Measurements from ENCODE around the gene PGK1.
"Not testable (repeated sequence)": the region's sequence is repeated elsewhere in the genome, so short reads cannot be mapped to it uniquely, and the experiment has no call there.

PGK1 gene

GRCh38 chrX:78139160-78140123 is 35.4 kb downstream of the PGK1 start, which contains the start of gene TAF9B:
TSS of gene TAF9B (minus strand) at chrX:78139650. CDS start at chrX:78139611, 39 bp downstream.
- H3K27ac ChIP-seq (ENCODE audit: low read depth, low read length): no peak within 1 kb of the TSS

GRCh38 chrX:78140206-78140605 is 36.2 kb downstream of the PGK1 start:
- Histone ChIP-seq H4K5ac (ENCODE audit: low read length) (no peak overlapping the region), H3K9ac (ENCODE audit: low read length) (no peak overlapping the region), H3K18ac (ENCODE audit: low read length) (no peak overlapping the region), H3K56ac (ENCODE audit: low read length) (no peak overlapping the region), H2BK5ac (ENCODE audit: low read length) (no peak overlapping the region), H3K79me1 (ENCODE audit: low read length) (no peaks in the 10 kb centered on the region), H2BK120ac (ENCODE audit: low read depth, low read length) (no peak overlapping the region), H3K4me1 (ENCODE audit: control insufficient read depth, low read depth, low read length) (no peaks in the 10 kb centered on the region), H3K4me2 (ENCODE audit: low read length) (no peak overlapping the region), H2AK5ac (ENCODE audit: low read length) (no peak overlapping the region), H3K23ac (ENCODE audit: low read length) (no peak overlapping the region), H3K27ac (ENCODE audit: low read depth, low read length) (no peak overlapping the region), H3K79me2 (ENCODE audit: control insufficient read depth, insufficient read depth, low read length) (no peaks in the 10 kb centered on the region), H3K27me3 (ENCODE audit: insufficient read depth, low read length, poor library complexity) (no peaks in the 10 kb centered on the region), H3K4ac (ENCODE audit: low read depth, low read length) (no peak overlapping the region), H3K36me3 (ENCODE audit: control insufficient read depth, insufficient read depth, low read length) (no peaks in the 10 kb centered on the region), H4K8ac (ENCODE audit: low read depth, low read length) (no peak overlapping the region), H3K4me3 (ENCODE audit: low read length) (no peak overlapping the region), H2BK15ac (replicated peaks; ENCODE audit: low read depth) (no peak overlapping the region)
- DNase-seq: no peak
- WGBS (ENCODE audit: extremely low coverage, insufficient coverage, low lambda C conversion rate): no CpG with 5 or more reads among the region's 9 CpGs

More at GRCh38 chrX:78139160-78140123, 35.4 kb downstream of the PGK1 start, which contains the start of gene TAF9B:
- no peak within 1 kb of the TSS for H2BK120ac ChIP-seq (ENCODE audit: low read depth, low read length)
- no peak within 1 kb of the TSS for H2AK5ac ChIP-seq (ENCODE audit: low read length)
- peak within 1 kb of the TSS; percentile 13 for H3K18ac ChIP-seq (ENCODE audit: low read length)
- H3K4me2 ChIP-seq (ENCODE audit: low read length): no peak within 1 kb of the TSS
- H2BK5ac ChIP-seq (ENCODE audit: low read length): no peak within 1 kb of the TSS
- H2BK15ac ChIP-seq (replicated peaks; ENCODE audit: low read depth): no peak within 1 kb of the TSS
- H3K79me1 ChIP-seq (ENCODE audit: low read length): no peaks in the 10 kb centered on the region
- WGBS (ENCODE audit: extremely low coverage, insufficient coverage, low lambda C conversion rate): no CpG with 5 or more reads among the region's 59 CpGs
- H4K8ac ChIP-seq (ENCODE audit: low read depth, low read length): no peak within 1 kb of the TSS
- H3K23ac ChIP-seq (ENCODE audit: low read length): no peak within 1 kb of the TSS
- H3K36me3 ChIP-seq (ENCODE audit: control insufficient read depth, insufficient read depth, low read length): no peaks in the 10 kb centered on the region
- peak; percentile 91 for DNase-seq
- H3K4me1 ChIP-seq (ENCODE audit: control insufficient read depth, low read depth, low read length): no peaks in the 10 kb centered on the region
- H3K4ac ChIP-seq (ENCODE audit: low read depth, low read length): no peak within 1 kb of the TSS
- H3K79me2 ChIP-seq (ENCODE audit: control insufficient read depth, insufficient read depth, low read length): no peaks in the 10 kb centered on the region
- peak within 1 kb of the TSS; percentile 72 for H3K4me3 ChIP-seq (ENCODE audit: low read length)
- no peak within 1 kb of the TSS for H4K5ac ChIP-seq (ENCODE audit: low read length)
- peak within 1 kb of the TSS; percentile 80 for H3K9ac ChIP-seq (ENCODE audit: low read length)
- peak within 1 kb of the TSS; percentile 89 for H3K56ac ChIP-seq (ENCODE audit: low read length)
- H3K27me3 ChIP-seq (ENCODE audit: insufficient read depth, low read length, poor library complexity): no peaks in the 10 kb centered on the region

- not testable (repeated sequence) for H2BK5ac ChIP-seq (ENCODE audit: low read length); H4K8ac ChIP-seq (ENCODE audit: low read depth, low read length); H3K79me1 ChIP-seq (ENCODE audit: low read length); H4K5ac ChIP-seq (ENCODE audit: low read length); H3K4me2 ChIP-seq (ENCODE audit: low read length); H3K4me1 ChIP-seq (ENCODE audit: control insufficient read depth, low read depth, low read length); H3K27me3 ChIP-seq (ENCODE audit: insufficient read depth, low read length, poor library complexity); H3K79me2 ChIP-seq (ENCODE audit: control insufficient read depth, insufficient read depth, low read length); H2BK120ac ChIP-seq (ENCODE audit: low read depth, low read length); H3K27ac ChIP-seq (ENCODE audit: low read depth, low read length); DNase-seq; H3K4me3 ChIP-seq (ENCODE audit: low read length); H3K4ac ChIP-seq (ENCODE audit: low read depth, low read length); H2AK5ac ChIP-seq (ENCODE audit: low read length); H3K9ac ChIP-seq (ENCODE audit: low read length); H3K23ac ChIP-seq (ENCODE audit: low read length); H2BK15ac ChIP-seq (replicated peaks; ENCODE audit: low read depth); H3K18ac ChIP-seq (ENCODE audit: low read length); H3K56ac ChIP-seq (ENCODE audit: low read length); H3K36me3 ChIP-seq (ENCODE audit: control insufficient read depth, insufficient read depth, low read length)
- no CpG with 5 or more reads among the region's 5 CpGs for WGBS (ENCODE audit: extremely low coverage, insufficient coverage, low lambda C conversion rate)
These were observed 43.0 kb downstream of the PGK1 start for GRCh38 chrX:78147002-78147540.

DNA sequence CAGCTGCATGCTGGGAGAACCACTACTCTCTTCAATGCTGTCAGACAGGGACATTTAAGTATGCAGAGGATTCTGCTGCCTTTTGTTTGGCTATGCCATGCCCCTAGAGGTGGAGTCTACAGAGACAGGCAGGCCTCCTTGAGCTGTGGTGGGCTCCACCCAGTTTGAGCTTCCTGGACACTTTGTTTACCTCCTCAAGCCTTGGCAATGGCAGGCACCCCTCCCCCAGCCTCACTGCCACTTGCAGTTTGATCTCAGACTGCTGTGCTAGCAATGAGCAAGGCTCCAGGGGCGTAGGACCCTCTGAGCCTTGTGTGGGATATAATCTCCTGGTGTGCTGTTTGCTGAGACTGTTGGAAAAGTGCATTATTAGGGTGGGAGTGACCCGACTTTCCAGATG is 53.3 kb downstream of the PGK1 start:
- not testable (repeated sequence) for H3K56ac ChIP-seq (ENCODE audit: low read length); H3K18ac ChIP-seq (ENCODE audit: low read length); H3K27me3 ChIP-seq (ENCODE audit: insufficient read depth, low read length, poor library complexity); H3K23ac ChIP-seq (ENCODE audit: low read length); H2BK5ac ChIP-seq (ENCODE audit: low read length); H3K9ac ChIP-seq (ENCODE audit: low read length); H3K79me2 ChIP-seq (ENCODE audit: control insufficient read depth, insufficient read depth, low read length); H4K5ac ChIP-seq (ENCODE audit: low read length); H3K4me3 ChIP-seq (ENCODE audit: low read length); H2BK120ac ChIP-seq (ENCODE audit: low read depth, low read length); H3K79me1 ChIP-seq (ENCODE audit: low read length); H3K4ac ChIP-seq (ENCODE audit: low read depth, low read length); H3K27ac ChIP-seq (ENCODE audit: low read depth, low read length); H2BK15ac ChIP-seq (replicated peaks; ENCODE audit: low read depth); H3K4me2 ChIP-seq (ENCODE audit: low read length); H3K36me3 ChIP-seq (ENCODE audit: control insufficient read depth, insufficient read depth, low read length); H3K4me1 ChIP-seq (ENCODE audit: control insufficient read depth, low read depth, low read length); H4K8ac ChIP-seq (ENCODE audit: low read depth, low read length); H2AK5ac ChIP-seq (ENCODE audit: low read length); DNase-seq
- no CpG with 5 or more reads among the region's 2 CpGs for WGBS (ENCODE audit: extremely low coverage, insufficient coverage, low lambda C conversion rate)

- not testable (repeated sequence) for H3K4me1 ChIP-seq (ENCODE audit: control insufficient read depth, low read depth, low read length); H4K5ac ChIP-seq (ENCODE audit: low read length); H3K56ac ChIP-seq (ENCODE audit: low read length); H3K23ac ChIP-seq (ENCODE audit: low read length); H4K8ac ChIP-seq (ENCODE audit: low read depth, low read length); H3K36me3 ChIP-seq (ENCODE audit: control insufficient read depth, insufficient read depth, low read length); H3K79me2 ChIP-seq (ENCODE audit: control insufficient read depth, insufficient read depth, low read length); H3K79me1 ChIP-seq (ENCODE audit: low read length); H3K4me3 ChIP-seq (ENCODE audit: low read length); H2BK15ac ChIP-seq (replicated peaks; ENCODE audit: low read depth); H3K27ac ChIP-seq (ENCODE audit: low read depth, low read length); H2BK5ac ChIP-seq (ENCODE audit: low read length); H3K4me2 ChIP-seq (ENCODE audit: low read length); H3K27me3 ChIP-seq (ENCODE audit: insufficient read depth, low read length, poor library complexity); DNase-seq; H3K18ac ChIP-seq (ENCODE audit: low read length); H2BK120ac ChIP-seq (ENCODE audit: low read depth, low read length); H3K4ac ChIP-seq (ENCODE audit: low read depth, low read length); H2AK5ac ChIP-seq (ENCODE audit: low read length); H3K9ac ChIP-seq (ENCODE audit: low read length)
- no CpG with 5 or more reads among the region's 10 CpGs for WGBS (ENCODE audit: extremely low coverage, insufficient coverage, low lambda C conversion rate)
These were observed 53.8 kb downstream of the PGK1 start for GRCh38 chrX:78157846-78158245.

Data from mesendoderm (in vitro differentiated cells).